Stimulated activated CD4-positive, alpha-beta T cell treated with anti-CD3 and anti-CD28 coated beads, TNF-alpha, amount 100 ng/mL, for 4 hours (primary cell): Measurements from ENCODE around the gene ERN1.

Experiments used
- DNase-seq, 3 experiments: peaks; one replicate each; pipeline ENCODE4 v3.0.0-alpha.2; 2020; ENCODE audit warnings: low read depth in 3 of 3

Gene ERN1

GRCh38 chr17:64110379-64111152, 19.4 kb downstream of the ERN1 start:
- no peak for DNase-seq

DNA sequence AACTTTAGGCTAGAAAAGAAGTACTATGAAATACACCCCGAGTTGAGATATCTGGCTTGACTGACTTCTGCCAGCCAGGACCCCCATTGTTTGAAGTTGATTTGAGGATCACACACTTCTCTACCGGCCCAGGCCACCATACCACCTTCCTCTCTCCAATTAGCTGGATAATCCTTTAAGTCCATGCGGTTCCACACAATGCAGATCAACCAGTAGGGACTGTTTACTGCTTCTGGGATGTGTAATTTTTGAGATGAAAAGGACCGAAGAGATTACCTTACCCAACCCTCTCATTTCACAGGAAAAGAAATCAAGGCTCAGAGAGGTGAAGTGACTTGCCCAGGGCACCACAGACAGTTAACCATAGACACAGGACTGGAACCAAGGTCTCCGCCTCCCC, 20.5 kb downstream of the ERN1 start:
- DNase-seq, result no peak

DNA sequence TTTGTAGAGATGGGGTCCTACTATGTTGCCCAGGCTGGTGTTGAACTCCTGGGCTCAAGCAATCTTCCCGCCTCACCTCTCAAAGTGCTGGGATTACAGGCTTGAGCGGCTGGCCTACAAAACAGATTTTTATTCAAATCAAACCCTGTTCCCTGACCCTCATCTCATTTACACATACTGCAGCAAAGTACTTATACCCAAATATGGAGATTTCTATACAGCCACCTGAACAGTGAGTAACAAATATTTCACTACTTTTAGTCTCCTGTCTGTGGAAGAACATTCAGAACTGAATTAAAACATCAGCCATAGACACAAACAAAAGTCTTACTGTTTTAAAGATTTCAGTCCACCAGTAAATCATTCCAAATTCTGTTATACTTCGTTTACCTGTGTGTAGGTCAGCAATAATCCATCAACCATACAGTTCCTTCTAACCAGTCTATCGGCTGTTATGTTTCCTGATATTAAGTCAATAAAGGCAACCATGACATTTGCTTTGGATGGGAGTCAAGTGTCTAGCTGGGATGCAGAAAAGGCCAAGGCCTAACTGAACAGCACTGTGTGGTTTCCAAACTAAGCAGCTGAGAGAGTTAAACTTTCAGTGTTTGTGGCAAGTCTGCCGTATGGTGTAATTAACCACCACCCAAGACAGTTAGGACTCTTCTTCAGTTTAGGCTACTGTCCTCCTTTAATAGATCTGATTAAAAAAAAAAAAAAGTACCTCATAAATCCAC, 22.3 kb downstream of the ERN1 start:
- DNase-seq, result no peak

- no peak for DNase-seq
These were observed 23.0 kb downstream of the ERN1 start for GRCh38 chr17:64106918-64107317.

DNA sequence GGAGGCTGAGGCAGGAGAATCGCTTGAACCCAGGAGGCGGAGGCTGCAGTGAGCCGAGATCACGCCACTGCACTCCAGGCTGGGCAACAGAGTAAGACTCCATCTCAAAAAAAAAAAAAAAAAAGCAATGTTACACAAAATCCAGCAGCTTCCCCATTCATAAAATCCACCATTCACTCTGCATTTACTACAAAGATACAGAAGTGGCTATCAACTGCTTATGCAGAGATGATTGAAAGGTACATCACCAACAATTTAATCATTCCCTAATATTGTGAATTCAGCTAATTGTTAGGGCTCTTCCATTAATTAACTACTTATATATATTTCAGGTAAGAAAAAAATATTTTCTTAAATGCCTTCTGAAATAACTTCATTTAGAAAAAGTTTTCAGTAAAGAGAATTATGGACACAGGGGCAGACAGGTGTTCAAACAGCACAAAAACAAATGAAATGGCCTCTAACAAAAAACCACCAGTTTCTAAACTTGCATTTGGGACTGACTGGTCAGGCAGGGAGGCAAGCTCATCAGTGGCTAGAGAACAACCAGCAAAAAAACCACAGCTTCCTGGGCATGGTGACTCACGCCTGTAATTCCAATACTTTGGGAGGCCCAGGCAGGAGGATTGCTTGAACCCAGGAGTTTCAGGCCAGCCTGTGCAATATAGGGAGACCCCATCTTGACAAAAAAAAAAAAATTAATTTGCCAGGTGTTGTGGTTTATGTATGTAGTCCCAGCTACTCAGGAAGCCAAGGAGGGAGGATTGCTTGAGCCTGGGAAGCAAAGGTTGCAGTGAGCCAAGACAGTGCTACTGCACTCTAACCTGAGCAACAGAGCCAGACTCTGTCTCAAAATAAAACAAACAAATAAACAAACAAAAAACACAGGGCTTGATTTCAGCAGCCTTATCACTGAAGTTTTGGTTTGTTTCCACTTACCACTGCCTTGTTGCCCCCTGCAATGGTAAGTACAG, 26.3 kb downstream of the ERN1 start:
- DNase-seq, result no peak

DNA sequence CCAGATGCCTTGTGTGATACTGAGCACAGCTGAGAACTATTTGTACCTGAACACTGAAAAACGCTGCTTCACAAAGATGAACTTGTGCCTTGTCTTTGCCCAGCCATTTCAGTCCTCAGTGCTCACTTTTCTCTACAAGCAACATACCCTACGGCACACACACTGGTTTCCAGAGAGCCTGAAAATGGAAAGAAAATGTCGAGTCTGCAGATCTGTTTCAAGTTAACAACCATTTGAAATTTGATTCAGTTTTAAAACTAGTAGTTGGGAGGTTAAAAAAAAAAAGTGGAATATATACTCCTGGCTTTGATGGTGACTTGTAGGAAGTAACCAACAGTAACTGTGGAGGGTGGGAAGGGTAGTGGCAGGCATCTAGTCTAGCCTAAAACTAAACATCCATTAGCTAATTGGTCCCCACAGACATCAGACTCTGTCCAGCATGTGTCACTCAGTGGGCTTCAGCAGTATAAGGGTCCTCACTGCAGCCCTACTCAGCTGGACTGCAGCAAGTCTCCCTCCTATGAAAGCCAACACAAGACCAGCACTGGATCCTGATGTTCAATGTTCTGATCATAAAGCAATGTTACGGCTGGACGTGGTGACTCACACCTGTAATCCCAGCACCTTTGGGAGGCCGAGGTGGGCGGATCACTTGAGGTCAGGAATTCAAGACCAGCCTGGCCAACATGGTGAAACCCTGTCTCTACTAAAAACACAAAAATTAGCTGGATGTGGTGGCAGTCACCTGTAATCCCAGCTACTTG, 27.1 kb downstream of the ERN1 start:
- no peak for DNase-seq

- no peak for DNase-seq
These were observed 30.4 kb downstream of the ERN1 start for GRCh38 chr17:64099543-64099942.

- no peak for DNase-seq
These were observed 32.6 kb downstream of the ERN1 start for GRCh38 chr17:64097196-64097936.

- no peak for DNase-seq
These were observed 33.9 kb downstream of the ERN1 start for GRCh38 chr17:64096037-64096436.

DNA sequence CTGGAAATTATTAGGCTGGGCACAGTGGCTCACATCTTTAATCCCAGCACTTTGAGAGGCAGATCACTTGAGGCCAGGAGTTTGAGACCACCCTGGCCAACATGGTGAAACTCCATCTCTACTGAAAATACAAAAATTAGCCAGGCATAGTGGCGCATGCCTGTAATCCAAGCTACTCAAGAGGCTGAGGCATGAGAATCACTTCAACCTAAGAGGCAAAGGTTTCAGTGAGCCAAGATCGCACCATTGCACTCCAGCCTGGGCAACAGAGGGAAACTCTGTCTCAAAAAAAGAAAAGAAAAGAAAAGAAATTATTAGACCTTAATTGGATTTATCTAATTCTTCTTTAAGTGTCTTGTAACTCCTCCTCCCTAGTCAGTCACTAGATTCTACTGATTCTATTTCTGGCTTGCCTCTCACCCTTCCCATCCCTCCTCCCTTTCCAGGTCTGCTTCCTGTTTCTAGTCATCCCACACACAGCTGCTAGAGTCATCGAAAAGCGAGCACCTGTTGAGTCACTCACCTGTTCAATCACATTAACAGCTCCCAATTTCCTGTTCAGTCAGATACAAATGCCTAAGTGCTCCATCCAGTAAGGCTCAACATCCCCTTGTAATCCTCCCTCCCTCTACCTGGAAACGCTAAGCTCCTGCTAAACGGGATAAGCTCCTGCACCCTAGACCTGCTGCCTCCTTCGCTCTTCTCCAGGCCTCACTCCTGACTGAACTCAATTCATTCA, 34.6 kb downstream of the ERN1 start:
- DNase-seq, result no peak

GRCh38 chr17:64094412-64094811, 35.5 kb downstream of the ERN1 start:
- DNase-seq, result no peak

GRCh38 chr17:64092952-64093451, 36.9 kb downstream of the ERN1 start:
- no peak for DNase-seq

GRCh38 chr17:64092113-64092512, 37.8 kb downstream of the ERN1 start:
- DNase-seq, result no peak

DNA sequence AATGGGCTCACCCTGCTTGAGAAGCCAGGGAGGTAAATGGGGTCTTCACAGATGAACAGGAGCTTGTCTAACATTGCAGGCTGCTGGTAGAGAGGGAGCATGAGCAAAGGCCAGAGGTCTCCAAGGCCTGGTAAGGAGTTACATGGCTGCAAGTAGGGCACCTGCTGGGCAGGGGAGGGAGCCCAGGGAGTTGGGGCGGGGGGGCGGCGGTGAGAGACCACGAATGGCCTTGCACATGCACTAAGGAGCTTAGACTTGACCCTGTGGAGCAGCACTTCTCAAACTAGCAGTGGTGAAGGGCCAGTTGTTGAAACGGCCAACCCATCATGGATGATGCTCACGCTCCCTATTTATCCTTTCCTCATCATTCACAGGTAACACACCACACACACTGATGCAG, 38.4 kb downstream of the ERN1 start:
- DNase-seq, result no peak

- DNase-seq, result no peak
These were observed 38.8 kb downstream of the ERN1 start for GRCh38 chr17:64091116-64091515.

- no peak for DNase-seq
These were observed 39.8 kb downstream of the ERN1 start for GRCh38 chr17:64090144-64090543.

GRCh38 chr17:64087252-64088005, 42.5 kb downstream of the ERN1 start:
- no peak for DNase-seq

GRCh38 chr17:64085650-64086005, 44.3 kb downstream of the ERN1 start:
- no peak for DNase-seq
